MM.1S (cell line): Measurements from ENCODE around the gene FEZF1.

Experiments used
- CTCF ChIP-seq: fragments of 300-600 bp; sonication (generic); IDR thresholded peaks from 2 replicates; pipeline ENCODE4 v1.5.1; 2016; ENCODE audit warnings: antibody characterized with exemption, low read length, mixed read lengths
- EZH2phosphoT487 ChIP-seq: fragments of 300-600 bp; sonication (generic); IDR thresholded peaks from 2 replicates; pipeline ENCODE4 v1.6.1; 2018; ENCODE audit warnings: antibody characterized with exemption, low read length

- TF ChIP-seq EZH2phosphoT487 (no peak), CTCF (no peak)
Observed at GRCh38 chr7:122340427-122340826, 35.9 kb upstream of the FEZF1 start.
